Mammary epithelial cell (primary cell): ENCODE results near the gene LTC4S.

Experiments
- EZH2 ChIP-seq: IDR thresholded peaks from 2 replicates; pipeline ENCODE4 v1.6.1; 2012; ENCODE audit warnings: low read length, inconsistent platforms, borderline replicate concordance
- TF ChIP-seq, protein P1 (sequence below), 2 donors: IDR thresholded peaks in 1 of 2; conservative IDR thresholded peaks in 1 of 2; 2 replicates each; pipeline ENCODE4 v1.5.1; 2011 to 2012; ENCODE audit warnings: inconsistent platforms in 2 of 2, low read length in 2 of 2, mild to moderate bottlenecking in 2 of 2, control low read depth in 1 of 2, low read depth in 1 of 2; ENCODE audit not compliant: insufficient read depth in 1 of 2; ENCODE audit errors: extremely low read depth in 1 of 2

DNA sequence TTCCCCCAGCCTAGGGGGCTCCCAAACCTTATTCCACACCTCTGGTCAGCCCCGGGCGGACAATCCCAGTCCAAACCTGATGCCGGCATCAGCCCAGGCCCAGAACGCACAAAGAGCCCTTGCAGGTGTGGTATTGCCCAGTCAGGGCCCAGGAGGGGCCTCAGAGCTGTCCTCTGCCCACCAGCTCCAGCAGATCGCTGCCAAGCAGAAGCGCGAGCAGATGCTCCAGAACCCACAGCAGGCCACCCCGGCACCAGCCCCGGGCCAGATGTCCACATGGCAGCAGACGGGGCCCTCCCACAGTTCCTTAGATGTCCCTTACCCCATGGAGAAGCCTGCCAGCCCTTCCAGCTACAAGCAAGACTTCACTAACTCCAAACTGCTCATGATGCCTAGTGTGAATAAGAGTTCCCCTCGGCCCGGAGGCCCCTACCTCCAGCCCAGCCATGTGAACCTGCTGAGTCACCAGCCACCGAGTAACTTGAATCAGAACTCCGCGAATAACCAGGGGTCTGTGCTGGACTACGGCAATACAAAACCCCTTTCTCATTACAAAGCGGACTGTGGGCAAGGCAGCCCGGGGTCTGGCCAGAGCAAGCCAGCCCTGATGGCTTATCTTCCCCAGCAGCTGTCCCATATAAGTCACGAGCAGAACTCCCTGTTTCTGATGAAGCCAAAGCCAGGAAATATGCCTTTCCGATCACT is 27.6 kb upstream of the LTC4S start:
- TF ChIP-seq, protein P1, sequence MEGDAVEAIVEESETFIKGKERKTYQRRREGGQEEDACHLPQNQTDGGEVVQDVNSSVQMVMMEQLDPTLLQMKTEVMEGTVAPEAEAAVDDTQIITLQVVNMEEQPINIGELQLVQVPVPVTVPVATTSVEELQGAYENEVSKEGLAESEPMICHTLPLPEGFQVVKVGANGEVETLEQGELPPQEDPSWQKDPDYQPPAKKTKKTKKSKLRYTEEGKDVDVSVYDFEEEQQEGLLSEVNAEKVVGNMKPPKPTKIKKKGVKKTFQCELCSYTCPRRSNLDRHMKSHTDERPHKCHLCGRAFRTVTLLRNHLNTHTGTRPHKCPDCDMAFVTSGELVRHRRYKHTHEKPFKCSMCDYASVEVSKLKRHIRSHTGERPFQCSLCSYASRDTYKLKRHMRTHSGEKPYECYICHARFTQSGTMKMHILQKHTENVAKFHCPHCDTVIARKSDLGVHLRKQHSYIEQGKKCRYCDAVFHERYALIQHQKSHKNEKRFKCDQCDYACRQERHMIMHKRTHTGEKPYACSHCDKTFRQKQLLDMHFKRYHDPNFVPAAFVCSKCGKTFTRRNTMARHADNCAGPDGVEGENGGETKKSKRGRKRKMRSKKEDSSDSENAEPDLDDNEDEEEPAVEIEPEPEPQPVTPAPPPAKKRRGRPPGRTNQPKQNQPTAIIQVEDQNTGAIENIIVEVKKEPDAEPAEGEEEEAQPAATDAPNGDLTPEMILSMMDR (conservative IDR thresholded peaks at IDR 0.05 in 1 of 2, IDR thresholded peaks at IDR 0.05 in 1 of 2; ENCODE audit: extremely low read depth in 1 of 2, insufficient read depth in 1 of 2, low read depth in 1 of 2, low read length in 2 of 2): no peak
- no peak for TF ChIP-seq EZH2
